ENCODE data around the gene CRYAB. TPM values are rescaled to one million over a fixed set of nuclear protein-coding genes. Genes with fewer than 3 reads are reported as not detected.

Gene CRYAB
- total RNA-seq, 1 experiment from 2014 or later, result 1.1 TPM

DNA sequence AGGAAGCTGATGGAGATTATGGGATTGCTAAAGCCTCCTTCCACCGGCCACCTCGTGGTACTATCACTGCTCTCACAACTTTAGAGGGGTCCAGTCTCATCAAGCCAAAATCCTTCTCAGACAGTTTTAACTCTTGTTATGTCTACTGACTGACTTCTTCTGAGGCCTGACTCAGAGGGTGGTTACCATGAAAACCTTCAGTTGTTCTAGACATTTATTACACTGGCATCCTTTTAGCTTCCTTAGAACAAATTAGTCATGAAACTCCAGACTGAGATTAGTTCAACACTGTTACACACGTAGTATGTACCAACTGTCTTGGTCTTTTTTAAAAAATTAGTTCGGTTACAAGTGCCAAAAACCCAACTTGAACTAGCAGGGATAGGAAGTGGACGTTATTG, 33.1 kb upstream of the CRYAB start:
- no TSS peak for BruUV-seq (replicated peaks)
- CTCF ChIA-PET, result interaction anchor here (0.9 to 1.7 kb wide), 5 partner anchors 11 to 74 kb away, joined by 4 to 16 read pairs (median 8); no protein-coding TSS in a partner anchor
- TF ChIP-seq, protein P1, sequence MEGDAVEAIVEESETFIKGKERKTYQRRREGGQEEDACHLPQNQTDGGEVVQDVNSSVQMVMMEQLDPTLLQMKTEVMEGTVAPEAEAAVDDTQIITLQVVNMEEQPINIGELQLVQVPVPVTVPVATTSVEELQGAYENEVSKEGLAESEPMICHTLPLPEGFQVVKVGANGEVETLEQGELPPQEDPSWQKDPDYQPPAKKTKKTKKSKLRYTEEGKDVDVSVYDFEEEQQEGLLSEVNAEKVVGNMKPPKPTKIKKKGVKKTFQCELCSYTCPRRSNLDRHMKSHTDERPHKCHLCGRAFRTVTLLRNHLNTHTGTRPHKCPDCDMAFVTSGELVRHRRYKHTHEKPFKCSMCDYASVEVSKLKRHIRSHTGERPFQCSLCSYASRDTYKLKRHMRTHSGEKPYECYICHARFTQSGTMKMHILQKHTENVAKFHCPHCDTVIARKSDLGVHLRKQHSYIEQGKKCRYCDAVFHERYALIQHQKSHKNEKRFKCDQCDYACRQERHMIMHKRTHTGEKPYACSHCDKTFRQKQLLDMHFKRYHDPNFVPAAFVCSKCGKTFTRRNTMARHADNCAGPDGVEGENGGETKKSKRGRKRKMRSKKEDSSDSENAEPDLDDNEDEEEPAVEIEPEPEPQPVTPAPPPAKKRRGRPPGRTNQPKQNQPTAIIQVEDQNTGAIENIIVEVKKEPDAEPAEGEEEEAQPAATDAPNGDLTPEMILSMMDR (IDR thresholded peaks at IDR 0.05; ENCODE audit: insufficient read depth in 1 of 2, low read depth in 1 of 2, low read length in 1 of 2, severe bottlenecking in 1 of 2, unreplicated experiment in 1 of 2), result no peak
- H3K36me3 Mint-ChIP-seq (ENCODE audit: insufficient read depth, unreplicated experiment), result no peaks in the 10 kb centered on the region
- no peaks in the 10 kb centered on the region for H3K27me3 Mint-ChIP-seq (ENCODE audit: insufficient read depth, unreplicated experiment)
- H3K4me3 Mint-ChIP-seq (ENCODE audit: unreplicated experiment), result peak overlapping the region; percentile 51
- Histone ChIP-seq H3K4me1 (peaks cover 13% of the 10 kb centered on the region), H3K27me3 (replicated peaks; ENCODE audit: control insufficient read depth, insufficient read depth, low read length) (no peaks in the 10 kb centered on the region), H3K4me3 (ENCODE audit: low read depth, low read length) (no peak overlapping the region), H3K9me3 (no peaks in the 10 kb centered on the region), H3K36me3 (ENCODE audit: control insufficient read depth, insufficient read depth, low read length) (no peaks in the 10 kb centered on the region)
- peaks cover 13% of the 10 kb centered on the region for H3K4me1 Mint-ChIP-seq (ENCODE audit: low read depth, unreplicated experiment)
- intact Hi-C loops (cut with micrococcal nuclease; ENCODE audit: unreplicated experiment), result loop anchor here (1.0 to 2.0 kb wide), 4 partner anchors 8 to 60 kb away; no protein-coding TSS in a partner anchor
- no peaks in the 10 kb centered on the region for H3K9me3 Mint-ChIP-seq (ENCODE audit: unreplicated experiment)
- POLR2A ChIA-PET, result interaction anchor here (1.3 kb wide), 1 partner anchor 13 kb away, joined by 4 read pairs; no protein-coding TSS in a partner anchor
- peak overlapping the region; percentile 57 for H3K27ac Mint-ChIP-seq (ENCODE audit: unreplicated experiment)
- no peak for DNase-seq

DNA sequence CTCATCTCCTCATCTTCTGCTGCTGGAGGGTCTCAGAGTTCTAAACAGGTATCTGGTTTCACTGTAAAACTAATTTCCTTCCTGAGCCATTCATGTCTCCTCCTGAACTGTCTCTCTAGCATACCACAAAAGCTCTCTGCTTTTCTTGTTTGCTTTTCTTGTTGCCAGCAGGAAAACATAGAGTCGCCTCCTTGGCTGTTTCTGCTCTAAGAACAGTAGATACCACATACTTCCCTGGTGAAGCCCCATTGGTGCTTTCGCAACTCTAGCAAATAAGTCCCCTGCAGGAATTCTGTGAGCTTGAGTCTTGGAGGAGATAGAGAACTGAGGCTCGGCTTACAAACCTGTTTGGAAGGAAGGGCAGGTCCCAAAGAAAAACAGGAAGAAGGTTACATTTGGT, 32.6 kb upstream of the CRYAB start:
- DNase-seq, result peak; percentile 75 to 84
- peak overlapping the region; percentile 57 for H3K27ac Mint-ChIP-seq (ENCODE audit: unreplicated experiment)
- no peaks in the 10 kb centered on the region for H3K9me3 Mint-ChIP-seq (ENCODE audit: unreplicated experiment)
- ChIA-PET POLR2A (interaction anchor here (0.9 to 1.3 kb wide), 2 partner anchors 12 to 17 kb away, joined by 4 to 8 read pairs; no protein-coding TSS in a partner anchor), CTCF (interaction anchor here (0.5 to 1.7 kb wide), 6 partner anchors 10 to 73 kb away, joined by 4 to 16 read pairs (median 6); no protein-coding TSS in a partner anchor)
- H3K4me3 ChIP-seq (ENCODE audit: low read depth, low read length), result no peak overlapping the region
- no peaks in the 10 kb centered on the region for H3K9me3 ChIP-seq
- no peaks in the 10 kb centered on the region for H3K36me3 ChIP-seq (ENCODE audit: control insufficient read depth, insufficient read depth, low read length)
- H3K4me1 Mint-ChIP-seq (ENCODE audit: low read depth, unreplicated experiment), result peaks cover 13% of the 10 kb centered on the region
- peaks cover 13% of the 10 kb centered on the region for H3K4me1 ChIP-seq
- H3K27me3 ChIP-seq (replicated peaks; ENCODE audit: control insufficient read depth, insufficient read depth, low read length), result no peaks in the 10 kb centered on the region
- intact Hi-C loops (cut with micrococcal nuclease; ENCODE audit: unreplicated experiment), result loop anchor here (1.0 to 2.0 kb wide), 4 partner anchors 8 to 61 kb away; no protein-coding TSS in a partner anchor
- peak overlapping the region; percentile 51 for H3K4me3 Mint-ChIP-seq (ENCODE audit: unreplicated experiment)
- TF ChIP-seq, protein P1 (IDR thresholded peaks at IDR 0.05; ENCODE audit: insufficient read depth in 1 of 2, low read depth in 1 of 2, low read length in 1 of 2, severe bottlenecking in 1 of 2, unreplicated experiment in 1 of 2), result no peak
- BruUV-seq (replicated peaks), result no TSS peak
- no peaks in the 10 kb centered on the region for H3K27me3 Mint-ChIP-seq (ENCODE audit: insufficient read depth, unreplicated experiment)
- no peaks in the 10 kb centered on the region for H3K36me3 Mint-ChIP-seq (ENCODE audit: insufficient read depth, unreplicated experiment)

DNA sequence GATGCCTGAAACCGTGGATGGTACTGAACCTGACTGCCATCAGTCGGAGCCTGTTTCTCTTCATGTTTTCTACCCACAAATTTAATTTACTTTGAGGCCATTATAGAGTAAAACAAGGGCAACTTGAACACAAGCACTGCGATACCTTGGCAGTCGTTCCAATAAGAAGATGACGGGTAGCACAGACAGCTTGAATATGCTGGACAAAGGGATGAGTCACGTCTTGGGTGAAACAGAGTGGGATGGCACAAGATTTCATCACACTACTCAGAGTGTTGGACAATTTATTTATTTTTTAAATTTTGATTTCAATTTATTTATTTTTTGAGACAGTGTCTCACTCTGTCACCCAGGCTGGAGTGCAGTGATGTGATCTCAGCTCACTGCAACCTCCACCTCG, 31.3 kb upstream of the CRYAB start:
- no TSS peak for BruUV-seq (replicated peaks)

More for the DNA sequence above, 31.3 kb upstream of the CRYAB start:
- H3K9me3 ChIP-seq, result no peaks in the 10 kb centered on the region
- CTCF ChIA-PET, result interaction anchor here (0.6 to 1.3 kb wide), 5 partner anchors 16 to 336 kb away, joined by 3 to 6 read pairs (median 4); no protein-coding TSS in a partner anchor
- H3K36me3 Mint-ChIP-seq (ENCODE audit: insufficient read depth, unreplicated experiment), result peaks cover under 1% of the 10 kb centered on the region
- TF ChIP-seq, protein P1 (IDR thresholded peaks at IDR 0.05; ENCODE audit: insufficient read depth in 1 of 2, low read depth in 1 of 2, low read length in 1 of 2, severe bottlenecking in 1 of 2, unreplicated experiment in 1 of 2), result no peak
- H3K4me1 ChIP-seq, result peaks cover 13% of the 10 kb centered on the region
- H3K4me3 Mint-ChIP-seq (ENCODE audit: unreplicated experiment), result no peak overlapping the region
- POLR2A ChIA-PET, result interaction anchor here (0.6 kb wide), 2 partner anchors 24 to 694 kb away, joined by 8 to 9 read pairs; no protein-coding TSS in a partner anchor
- H3K36me3 ChIP-seq (ENCODE audit: control insufficient read depth, insufficient read depth, low read length), result no peaks in the 10 kb centered on the region
- intact Hi-C loops (cut with micrococcal nuclease; ENCODE audit: unreplicated experiment), result no loop called here
- no peak overlapping the region for H3K27ac Mint-ChIP-seq (ENCODE audit: unreplicated experiment)
- no peaks in the 10 kb centered on the region for H3K9me3 Mint-ChIP-seq (ENCODE audit: unreplicated experiment)
- no peaks in the 10 kb centered on the region for H3K27me3 ChIP-seq (replicated peaks; ENCODE audit: control insufficient read depth, insufficient read depth, low read length)
- H3K27me3 Mint-ChIP-seq (ENCODE audit: insufficient read depth, unreplicated experiment), result no peaks in the 10 kb centered on the region
- H3K4me1 Mint-ChIP-seq (ENCODE audit: low read depth, unreplicated experiment), result peaks cover 13% of the 10 kb centered on the region
- no peak overlapping the region for H3K4me3 ChIP-seq (ENCODE audit: low read depth, low read length)
- no peak for DNase-seq
